ENCODE results near the gene OR52J3.
"Not testable (repeated sequence)": the region's sequence is repeated elsewhere in the genome, so short reads cannot be mapped to it uniquely, and the experiment has no call there.

Gene OR52J3

DNA sequence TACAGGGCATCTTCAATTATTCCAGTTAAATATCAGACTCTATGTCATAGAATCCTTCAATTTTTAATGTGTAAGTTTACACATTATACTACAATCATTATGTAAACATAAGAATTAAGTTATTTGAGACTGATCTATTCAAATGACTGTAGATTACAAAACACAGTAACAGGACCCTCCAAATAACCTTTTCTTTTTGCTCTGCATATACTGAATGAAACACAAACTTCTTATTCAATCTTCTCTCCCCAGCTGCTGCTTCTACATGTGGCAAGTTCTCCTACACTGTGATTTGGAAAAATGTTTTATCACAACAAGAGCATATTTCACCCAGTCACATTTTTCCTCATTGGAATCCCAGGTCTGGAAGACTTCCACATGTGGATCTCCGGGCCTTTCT is at the start of gene OR52J3:
OR52J3 (plus strand) TSS at position 301 of the 400 bp plus-strand sequence; CDS start at position 301, 0 bp downstream.
- DNase-seq, result no peak

DNA sequence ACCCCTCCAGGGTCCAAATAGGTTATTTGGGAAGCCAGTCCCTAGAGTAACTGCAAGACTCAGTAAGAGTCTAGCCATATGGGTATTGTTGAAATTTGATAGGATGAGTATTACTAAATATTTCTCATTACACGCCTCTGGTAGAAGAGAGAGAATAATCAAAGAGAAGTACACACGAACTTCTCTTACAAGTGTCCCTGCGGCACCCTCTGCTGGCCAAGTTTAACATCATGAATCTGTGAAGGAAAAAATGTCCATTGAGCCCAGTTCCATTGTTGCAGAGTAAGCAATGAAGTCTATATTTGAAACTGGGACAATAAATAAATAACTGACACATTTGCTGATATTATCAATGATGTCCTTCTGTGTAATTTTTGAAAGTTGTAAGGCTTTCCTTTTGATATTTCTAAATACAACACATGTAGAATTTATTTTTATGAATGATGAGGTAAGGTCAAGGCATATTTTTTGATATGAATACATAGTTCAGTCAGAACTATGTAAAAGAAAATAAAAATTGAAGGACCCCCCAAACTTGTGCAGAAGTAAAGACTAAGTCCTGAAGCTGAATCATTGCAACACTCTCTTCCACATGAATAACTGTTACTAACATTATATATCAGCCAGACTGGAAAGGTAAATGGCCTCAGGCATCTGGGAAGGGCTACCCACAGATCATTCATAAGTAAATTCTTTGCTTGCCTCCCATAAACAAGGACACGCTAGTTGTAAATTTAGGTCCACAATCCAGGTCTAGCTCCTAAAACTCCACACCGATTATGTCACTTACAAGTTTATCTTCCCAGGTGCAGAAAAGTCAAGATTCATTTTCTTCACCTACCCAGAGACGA is 41.7 kb upstream of the OR52J3 start:
- peak; percentile 65 for DNase-seq

- no peak for DNase-seq
Observed at GRCh38 chr11:5007561-5007960, 38.8 kb upstream of the OR52J3 start.

DNA sequence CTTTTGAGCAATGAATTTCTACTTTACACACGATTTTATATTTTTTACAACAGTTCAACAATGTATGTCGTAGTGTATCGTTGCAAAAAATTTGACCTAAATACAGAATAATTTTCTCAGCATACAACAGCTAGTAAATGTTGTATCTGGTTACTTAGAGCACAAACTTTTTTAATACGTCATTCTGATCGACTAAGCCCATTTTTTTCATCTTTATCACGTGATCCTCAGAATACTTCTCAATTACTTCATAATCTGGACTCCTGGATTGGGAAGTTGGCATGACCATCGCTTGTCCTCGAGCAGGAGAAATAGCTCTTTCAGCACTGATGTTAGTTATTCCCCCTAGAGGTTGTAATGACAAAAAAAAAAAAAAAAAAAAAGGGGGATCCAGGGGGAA is 35.1 kb upstream of the OR52J3 start:
- no peak for DNase-seq

DNA sequence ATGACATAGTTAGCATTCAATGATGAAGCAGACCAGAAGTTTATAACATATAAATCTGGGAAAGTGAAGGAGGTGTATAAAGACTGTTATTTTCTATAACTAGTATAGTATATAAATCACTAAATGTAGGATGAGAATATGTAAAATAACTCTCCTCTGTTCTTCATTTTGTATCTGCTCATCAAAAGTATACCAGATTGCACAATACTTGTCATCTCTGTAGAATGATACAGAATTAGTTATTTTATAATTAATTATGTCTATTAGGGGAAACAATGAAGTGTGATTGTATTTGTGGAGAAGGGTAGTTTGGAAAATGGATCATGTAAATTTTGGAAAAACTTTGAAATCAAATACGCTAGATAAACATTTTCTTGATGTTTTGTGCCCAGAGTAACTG is 33.3 kb upstream of the OR52J3 start:
- DNase-seq, result no peak

DNA sequence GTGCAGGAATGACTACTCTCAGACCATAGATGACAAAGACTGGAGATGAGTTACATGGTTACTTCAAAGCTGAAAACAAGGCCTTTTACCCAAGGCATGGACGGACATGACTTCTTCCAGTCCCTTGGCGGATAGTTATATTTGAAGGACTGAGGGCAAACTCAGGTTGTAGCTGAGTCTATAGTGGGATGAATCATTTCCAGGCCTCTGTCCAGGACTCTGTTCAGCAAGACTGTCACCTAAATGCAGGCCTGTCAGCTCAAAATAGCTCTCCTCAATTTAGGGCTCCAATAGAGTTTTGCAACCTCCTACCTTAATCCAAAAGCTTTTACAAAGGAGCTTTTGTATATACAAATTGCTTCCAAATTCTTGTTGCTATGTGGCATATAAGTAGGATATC is 24.3 kb upstream of the OR52J3 start:
- no peak for DNase-seq

DNA sequence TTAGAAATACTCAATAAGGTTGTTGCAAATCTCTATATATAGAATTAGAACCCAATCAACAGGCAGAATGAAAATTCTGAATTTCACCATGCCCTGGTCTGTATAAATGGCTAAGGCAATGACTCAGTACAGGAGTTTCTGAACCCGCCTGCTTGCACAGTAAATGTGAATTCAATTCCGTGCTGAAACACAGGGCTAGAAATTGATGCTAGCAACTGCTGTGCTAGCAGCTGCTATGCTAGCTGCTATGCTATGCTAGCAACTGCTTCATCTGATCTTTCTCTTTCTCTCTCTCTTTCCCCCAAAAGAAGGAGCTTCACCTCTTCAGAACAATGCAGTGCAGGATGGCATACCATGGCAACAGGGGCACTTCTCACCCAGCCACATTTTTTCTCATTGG is 9.7 kb upstream of the OR52J3 start:
- DNase-seq, result no peak

- no peak for DNase-seq
Observed at GRCh38 chr11:5037926-5038325, 8.4 kb upstream of the OR52J3 start.

GRCh38 chr11:5038341-5038740 is 8.0 kb upstream of the OR52J3 start:
- no peak for DNase-seq

- DNase-seq, result no peak
Observed at GRCh38 chr11:5040876-5041275, 5.5 kb upstream of the OR52J3 start.

- no peak for DNase-seq
Observed at GRCh38 chr11:5042091-5042490, 4.2 kb upstream of the OR52J3 start.

- DNase-seq, result no peak
Observed at GRCh38 chr11:5043380-5043779, 2.9 kb upstream of the OR52J3 start.

GRCh38 chr11:5046754-5047330 is 516 bp downstream of the OR52J3 start:
- DNase-seq, result no peak

DNA sequence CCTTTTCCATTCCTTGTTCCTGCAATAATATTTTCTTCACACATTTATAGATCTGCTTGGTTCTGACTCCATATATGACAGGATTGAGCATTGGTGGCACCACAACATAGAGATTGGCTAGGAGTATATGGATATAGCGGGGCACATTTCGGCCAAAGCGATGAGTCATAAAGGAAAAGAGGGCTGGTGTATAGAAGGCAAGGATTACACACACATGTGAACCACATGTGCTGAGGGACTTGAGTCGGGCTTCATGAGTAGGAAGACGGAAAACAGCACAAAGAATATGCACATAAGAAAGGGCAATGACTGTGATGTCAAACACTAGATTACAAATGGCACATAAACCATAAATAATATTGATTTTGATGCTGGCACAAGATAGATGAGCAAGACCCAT is 12.4 kb downstream of the OR52J3 start:
- DNase-seq, result not testable (repeated sequence)

DNA sequence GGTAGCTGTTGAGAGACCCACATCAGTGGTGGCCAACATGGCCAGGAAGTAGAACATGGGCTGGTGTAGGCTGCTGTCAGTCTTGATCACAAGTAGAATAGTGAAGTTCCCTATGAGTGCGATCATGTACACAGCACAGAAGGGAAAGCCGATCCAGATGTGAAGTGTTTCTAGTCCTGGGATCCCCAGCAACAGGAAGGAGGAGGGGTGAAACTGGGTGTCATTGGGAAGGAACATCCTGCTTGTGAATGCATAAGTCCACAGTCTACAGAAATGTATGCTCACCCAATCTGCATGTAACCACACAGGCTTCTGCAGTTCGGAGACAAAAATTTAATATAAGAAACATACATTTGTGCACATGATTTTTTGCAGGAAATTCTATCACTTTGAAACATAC is 13.1 kb downstream of the OR52J3 start, which contains the start of gene OR52E2:
OR52E2 (minus strand) TSS at position 237 of the 400 bp plus-strand sequence; CDS start at position 237, 0 bp downstream.
- DNase-seq, result no peak

DNA sequence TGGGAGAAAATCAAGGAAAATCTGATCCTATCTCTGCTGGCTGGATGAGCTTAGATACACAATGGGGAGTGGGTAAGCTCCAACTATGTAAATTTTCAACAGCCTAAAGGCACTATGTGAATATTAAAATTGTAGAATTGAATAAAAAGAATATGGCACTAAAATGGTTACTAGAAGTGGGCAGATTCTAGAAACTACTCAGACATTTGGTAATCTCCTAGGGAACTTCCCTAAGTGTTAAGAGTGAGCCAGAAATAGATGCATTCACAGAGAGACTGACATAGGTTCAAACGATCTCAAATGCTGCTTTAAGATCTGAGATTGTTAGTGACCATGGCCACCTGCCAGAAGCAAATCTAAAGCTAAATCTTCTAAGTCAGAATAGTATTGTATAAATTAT is 18.7 kb downstream of the OR52J3 start:
- DNase-seq, result no peak

DNA sequence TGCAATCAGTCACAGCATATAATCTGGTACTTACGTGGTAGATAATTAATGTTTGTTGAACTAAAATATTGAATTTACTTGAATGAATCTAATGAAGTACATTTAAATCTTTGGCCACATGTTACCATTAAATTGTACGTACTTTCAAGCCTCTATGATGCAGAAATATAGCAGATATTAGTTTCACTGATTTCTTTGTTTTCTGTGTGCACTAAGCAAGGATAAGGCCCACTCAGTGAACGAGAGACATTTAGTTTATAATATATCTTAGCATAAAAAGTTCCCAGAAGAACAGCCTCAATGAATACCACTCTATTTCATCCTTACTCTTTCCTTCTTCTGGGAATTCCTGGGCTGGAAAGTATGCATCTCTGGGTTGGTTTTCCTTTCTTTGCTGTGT is 22.9 kb downstream of the OR52J3 start, which contains the start of gene OR52E1:
OR52E1 (plus strand) TSS at position 301 of the 400 bp plus-strand sequence.
- no peak for DNase-seq

GRCh38 chr11:5071799-5072198 is 25.5 kb downstream of the OR52J3 start:
- no peak for DNase-seq

DNA sequence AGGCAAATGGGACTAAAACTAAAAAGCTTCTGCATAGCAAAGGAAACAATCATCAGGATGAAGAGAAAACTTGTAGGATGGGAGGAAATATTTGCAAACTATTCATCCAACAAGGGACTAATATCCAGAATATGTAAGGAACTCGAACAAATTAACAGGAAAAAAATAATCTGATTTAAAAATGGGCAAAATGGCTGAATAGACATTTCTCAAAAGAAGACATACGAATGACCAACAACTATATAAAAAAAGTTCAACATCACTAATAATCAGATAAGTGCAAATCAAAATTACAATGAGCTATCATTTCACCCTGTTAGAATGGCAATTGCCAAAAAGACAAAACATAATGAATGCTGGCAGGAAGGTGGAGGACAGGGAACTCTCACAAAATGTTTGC is 35.1 kb downstream of the OR52J3 start:
- no peak for DNase-seq

DNA sequence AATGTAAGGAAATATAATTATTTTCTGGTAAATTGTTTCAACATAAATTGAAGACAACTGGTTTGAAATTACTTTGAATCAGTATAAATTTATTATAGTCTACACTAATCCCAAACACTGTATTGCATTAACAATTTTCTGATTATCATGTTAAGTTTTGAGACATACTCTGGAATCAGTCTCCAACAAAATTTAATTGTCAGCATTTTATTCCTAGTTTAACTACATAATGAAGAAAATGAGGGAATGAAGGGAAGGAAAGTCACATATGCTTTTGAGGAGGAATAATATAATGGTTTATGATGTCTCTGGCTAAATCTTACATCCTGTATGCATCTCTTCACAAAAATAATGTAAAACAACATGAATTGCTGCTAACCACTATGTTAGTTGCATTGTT is 37.3 kb downstream of the OR52J3 start:
- DNase-seq, result no peak

DNA sequence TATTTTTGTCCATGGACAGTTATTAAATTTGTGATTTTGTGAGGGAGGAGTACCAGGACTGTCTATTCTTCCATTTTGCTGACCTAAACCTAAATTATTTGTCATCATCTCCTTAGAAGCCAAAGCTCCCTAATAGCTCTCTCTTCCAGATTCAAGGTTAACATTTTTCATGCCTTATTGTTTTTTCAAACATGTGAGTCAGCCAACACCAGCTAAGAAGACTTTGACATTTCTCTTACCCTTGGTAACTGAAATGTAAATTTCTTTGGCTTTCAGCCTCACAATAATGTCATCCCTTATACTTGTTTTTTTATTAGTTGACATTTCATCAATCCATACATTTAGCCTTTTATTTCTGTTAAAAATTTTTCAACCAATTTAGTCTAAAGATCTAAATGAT is 42.2 kb downstream of the OR52J3 start:
- no peak for DNase-seq

GRCh38 chr11:5090668-5091067 is 44.3 kb downstream of the OR52J3 start:
- DNase-seq, result no peak

DNA sequence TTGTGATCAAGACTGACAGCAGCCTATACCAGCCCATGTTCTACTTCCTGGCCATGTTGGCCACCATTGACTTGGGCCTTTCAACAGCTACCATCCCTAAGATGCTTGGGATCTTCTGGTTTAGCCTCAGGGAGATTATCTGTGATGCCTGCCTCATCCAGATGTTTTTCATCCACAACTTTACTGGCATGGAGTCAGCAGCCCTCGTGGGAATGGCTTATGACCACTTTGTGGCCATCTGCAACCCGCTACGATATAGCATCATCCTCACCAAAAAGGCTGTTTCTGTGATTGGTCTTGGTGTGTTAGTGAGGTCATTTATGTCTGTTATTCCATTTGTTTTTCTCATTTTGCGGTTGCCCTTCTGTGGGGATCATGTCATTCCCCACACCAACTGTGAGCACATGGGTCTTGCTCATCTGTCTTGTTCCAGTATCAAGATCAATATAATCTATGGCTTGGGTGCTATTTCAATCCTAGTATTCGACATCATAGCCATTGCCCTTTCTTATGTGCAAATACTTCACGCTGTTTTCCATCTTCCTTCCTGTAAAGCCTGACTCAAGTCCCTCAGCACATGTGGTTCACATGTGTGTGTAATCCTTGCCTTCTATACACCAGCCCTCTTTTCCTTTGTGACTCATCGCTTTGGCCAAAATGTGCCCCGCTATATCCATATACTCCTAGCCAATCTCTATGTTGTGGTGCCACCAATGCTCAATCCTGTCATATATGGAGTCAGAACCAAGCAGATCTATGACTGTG is 46.7 kb downstream of the OR52J3 start:
- no peak for DNase-seq

DNA sequence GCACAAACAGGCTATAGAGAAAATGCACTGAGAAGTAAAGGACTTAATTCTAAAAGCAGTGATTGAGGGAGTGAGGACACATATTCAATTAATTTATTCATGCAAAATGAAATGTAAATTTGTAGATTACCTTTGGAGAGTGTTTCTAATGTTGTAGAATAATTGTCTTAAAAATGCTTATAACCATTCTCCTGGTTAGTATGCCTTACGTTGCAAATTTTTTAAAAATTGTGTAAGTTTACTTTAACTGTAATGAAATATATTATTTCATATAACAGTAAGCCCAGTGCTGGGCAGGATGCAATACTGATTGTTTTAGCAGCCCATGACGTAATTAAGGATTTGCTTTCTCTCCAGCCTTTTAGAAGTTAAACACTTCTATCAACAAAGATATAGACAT is 49.7 kb downstream of the OR52J3 start:
- DNase-seq, result no peak
